Astrocyte of the cerebellum (primary cell): ENCODE measurements around the gene NEAT1.

Source experiments
- DNase-seq: peaks from one replicate; pipeline ENCODE4 v3.0.0-alpha.2; 2011; ENCODE audit warnings: low read depth
- H3K4me3 ChIP-seq: 2 replicates; pipeline ENCODE4 v1.5.1; 2011; ENCODE audit warnings: mild to moderate bottlenecking, low read depth, low read length, moderate library complexity
- in situ Hi-C: cut with HindIII; loops from 2 replicates; pipeline ENCODE4 v1.10.0; 2017; ENCODE audit warnings: low sequenced_read_pairs
- TF ChIP-seq, protein P1 (sequence below): IDR thresholded peaks from 2 replicates; pipeline ENCODE4 v1.5.1; 2012; ENCODE audit warnings: low read length, low read depth, moderate library complexity, mild to moderate bottlenecking; ENCODE audit errors: missing control alignments

Gene NEAT1

DNA sequence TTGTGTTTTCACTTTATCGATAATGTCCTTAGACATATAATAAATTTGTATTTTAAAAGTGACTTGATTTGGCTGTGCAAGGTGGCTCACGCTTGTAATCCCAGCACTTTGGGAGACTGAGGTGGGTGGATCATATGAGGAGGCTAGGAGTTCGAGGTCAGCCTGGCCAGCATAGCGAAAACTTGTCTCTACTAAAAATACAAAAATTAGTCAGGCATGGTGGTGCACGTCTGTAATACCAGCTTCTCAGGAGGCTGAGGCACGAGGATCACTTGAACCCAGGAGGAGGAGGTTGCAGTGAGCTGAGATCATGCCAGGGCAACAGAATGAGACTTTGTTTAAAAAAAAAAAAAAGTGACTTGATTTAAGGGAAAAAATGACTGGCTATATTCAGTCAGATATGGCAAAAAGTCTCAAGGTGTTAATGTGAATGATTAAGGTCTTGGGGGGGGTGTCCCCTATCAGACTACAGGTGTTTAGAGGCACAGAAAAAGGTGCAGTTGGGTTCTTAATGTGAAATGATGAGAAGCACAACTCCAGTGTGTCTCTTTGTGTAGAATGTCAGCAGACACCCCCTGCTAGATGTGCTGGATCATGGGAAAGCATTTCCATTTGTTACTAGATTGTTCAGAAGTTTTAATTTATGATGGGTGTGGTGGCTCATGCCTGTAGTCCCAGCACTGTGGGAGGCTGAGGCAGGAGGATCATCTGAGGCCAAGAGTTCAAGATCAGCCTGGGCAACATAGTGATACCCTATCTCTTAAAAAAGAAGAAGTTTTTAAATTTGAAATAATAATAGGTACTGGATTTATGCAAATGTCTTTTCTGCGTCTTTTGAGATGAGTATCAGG, 17.0 kb downstream of the NEAT1 start:
- TF ChIP-seq, protein P1, sequence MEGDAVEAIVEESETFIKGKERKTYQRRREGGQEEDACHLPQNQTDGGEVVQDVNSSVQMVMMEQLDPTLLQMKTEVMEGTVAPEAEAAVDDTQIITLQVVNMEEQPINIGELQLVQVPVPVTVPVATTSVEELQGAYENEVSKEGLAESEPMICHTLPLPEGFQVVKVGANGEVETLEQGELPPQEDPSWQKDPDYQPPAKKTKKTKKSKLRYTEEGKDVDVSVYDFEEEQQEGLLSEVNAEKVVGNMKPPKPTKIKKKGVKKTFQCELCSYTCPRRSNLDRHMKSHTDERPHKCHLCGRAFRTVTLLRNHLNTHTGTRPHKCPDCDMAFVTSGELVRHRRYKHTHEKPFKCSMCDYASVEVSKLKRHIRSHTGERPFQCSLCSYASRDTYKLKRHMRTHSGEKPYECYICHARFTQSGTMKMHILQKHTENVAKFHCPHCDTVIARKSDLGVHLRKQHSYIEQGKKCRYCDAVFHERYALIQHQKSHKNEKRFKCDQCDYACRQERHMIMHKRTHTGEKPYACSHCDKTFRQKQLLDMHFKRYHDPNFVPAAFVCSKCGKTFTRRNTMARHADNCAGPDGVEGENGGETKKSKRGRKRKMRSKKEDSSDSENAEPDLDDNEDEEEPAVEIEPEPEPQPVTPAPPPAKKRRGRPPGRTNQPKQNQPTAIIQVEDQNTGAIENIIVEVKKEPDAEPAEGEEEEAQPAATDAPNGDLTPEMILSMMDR: no peak
- no peak overlapping the region for H3K4me3 ChIP-seq
- DNase-seq: no peak

DNA sequence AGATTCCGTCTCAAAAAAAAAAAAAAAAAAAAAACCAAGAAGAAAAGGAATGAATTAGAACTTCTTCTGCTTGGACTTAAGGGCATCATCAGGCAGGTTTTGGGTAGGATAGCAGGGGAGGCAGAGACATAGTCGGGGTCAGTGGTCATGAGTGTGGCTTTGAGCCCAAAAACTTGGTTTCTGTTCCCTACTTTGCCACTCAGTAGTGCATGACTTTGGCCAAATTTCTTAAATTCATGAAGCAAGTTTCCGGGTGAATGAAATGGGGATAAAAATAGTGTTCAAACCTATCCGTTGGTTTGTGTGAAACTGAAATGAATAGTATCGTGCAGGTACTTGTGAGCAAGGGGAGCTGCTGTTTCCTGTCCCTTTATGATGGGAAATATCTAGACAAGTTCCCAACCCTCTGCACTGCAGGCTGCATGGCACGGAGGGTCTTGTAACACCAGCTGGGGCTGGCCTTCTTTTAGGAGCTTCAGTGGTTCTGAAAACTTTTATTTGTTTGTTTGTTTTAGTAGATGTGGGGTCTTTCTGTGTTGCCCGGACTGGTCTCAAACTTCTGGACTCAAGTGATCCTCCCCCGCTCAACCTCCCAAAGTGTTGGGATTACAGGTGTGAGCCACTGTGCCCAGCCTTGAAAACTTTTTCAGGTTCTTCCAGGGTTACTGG, 18.4 kb downstream of the NEAT1 start:
- TF ChIP-seq, protein P1: no peak
- in situ Hi-C loops: no loop called here
- no peak overlapping the region for H3K4me3 ChIP-seq
- DNase-seq: no peak

More for the DNA sequence above, 17.0 kb downstream of the NEAT1 start:
- in situ Hi-C loops: no loop called here

DNA sequence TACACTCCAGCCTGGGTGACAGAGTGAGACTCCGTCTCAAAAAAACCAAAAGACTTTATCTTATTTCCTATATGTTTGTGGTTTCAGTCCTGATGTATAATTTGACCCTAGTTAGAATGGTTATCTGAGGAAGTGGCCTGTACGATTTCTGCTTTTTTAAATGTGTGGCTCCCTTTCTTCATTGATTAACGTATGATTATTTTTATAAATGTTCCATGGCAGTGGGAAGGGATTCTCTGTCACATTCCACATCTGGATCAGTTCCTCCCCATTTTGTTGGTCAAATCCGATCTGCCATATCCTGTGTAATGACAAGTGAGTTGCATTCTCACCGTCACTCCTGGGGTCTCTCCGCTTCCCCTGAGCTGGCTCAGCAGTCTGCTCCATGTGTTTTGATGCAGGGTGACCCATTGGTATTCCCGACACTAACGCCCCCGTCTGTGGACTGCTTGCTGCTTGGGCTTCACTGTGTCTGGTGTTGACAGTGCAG, 20.3 kb downstream of the NEAT1 start:
- in situ Hi-C loops: no loop called here
- TF ChIP-seq, protein P1: no peak
- no peak overlapping the region for H3K4me3 ChIP-seq
- no peak for DNase-seq

DNA sequence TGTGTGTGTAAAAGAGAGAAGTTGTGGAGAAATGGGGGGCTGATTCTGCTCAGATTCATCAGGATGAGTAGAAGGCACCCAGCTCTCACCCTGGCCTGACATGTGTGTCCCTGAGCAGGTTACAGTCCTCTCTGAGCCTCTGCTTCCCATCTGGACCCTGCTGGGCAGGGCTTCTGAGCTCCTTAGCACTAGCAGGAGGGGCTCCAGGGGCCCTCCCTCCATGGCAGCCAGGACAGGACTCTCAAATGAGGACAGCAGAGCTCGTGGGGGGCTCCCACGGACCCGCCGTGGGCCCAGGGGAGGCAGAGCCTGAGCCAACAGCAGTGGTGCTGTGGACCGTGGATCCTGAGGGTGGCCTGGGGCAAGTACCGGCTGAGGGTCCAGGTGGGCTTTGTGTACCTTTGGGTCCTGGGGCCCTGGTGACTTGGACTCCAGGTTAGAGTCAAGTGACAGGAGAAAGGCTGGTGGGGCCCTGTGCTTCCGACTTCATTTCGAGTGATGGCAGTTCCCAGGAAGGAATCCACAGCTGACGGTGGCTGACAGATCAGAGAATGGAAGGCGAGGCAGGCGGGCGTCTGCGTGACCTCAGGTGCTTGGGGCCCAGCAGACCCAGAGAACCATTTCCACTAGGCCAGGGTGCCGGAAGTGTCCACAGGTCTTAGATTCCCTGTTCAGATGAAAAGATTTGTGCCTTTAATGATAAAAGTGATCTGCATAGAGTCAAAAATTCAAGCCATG, 21.9 kb downstream of the NEAT1 start:
- no peak overlapping the region for H3K4me3 ChIP-seq
- TF ChIP-seq, protein P1: no peak
- in situ Hi-C loops: no loop called here
- DNase-seq: no peak

DNA sequence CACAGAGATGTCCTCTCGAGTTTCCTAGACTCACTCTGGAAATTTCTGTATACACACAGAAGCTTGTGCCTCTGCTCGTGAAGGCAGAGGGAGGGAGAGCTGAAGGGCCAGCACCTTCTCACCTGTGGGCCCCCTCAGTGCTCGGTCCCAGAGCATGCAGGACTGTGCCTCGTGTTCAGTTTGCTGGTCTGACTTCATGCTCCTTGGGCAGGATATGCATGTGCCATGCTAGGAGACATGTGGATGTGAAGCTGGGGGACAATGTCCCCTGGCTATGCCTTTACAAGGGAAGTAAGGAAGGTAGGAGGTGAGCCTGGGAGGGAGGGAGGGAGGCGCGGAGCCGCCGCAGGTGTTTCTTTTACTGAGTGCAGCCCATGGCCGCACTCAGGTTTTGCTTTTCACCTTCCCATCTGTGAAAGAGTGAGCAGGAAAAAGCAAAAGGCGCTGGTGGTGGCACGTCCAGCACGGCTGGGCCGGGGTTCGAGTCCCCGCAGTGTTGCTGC, 22.6 kb downstream of the NEAT1 start:
- in situ Hi-C loops: no loop called here
- no peak for DNase-seq
- TF ChIP-seq, protein P1: no peak
- H3K4me3 ChIP-seq: no peak overlapping the region

DNA sequence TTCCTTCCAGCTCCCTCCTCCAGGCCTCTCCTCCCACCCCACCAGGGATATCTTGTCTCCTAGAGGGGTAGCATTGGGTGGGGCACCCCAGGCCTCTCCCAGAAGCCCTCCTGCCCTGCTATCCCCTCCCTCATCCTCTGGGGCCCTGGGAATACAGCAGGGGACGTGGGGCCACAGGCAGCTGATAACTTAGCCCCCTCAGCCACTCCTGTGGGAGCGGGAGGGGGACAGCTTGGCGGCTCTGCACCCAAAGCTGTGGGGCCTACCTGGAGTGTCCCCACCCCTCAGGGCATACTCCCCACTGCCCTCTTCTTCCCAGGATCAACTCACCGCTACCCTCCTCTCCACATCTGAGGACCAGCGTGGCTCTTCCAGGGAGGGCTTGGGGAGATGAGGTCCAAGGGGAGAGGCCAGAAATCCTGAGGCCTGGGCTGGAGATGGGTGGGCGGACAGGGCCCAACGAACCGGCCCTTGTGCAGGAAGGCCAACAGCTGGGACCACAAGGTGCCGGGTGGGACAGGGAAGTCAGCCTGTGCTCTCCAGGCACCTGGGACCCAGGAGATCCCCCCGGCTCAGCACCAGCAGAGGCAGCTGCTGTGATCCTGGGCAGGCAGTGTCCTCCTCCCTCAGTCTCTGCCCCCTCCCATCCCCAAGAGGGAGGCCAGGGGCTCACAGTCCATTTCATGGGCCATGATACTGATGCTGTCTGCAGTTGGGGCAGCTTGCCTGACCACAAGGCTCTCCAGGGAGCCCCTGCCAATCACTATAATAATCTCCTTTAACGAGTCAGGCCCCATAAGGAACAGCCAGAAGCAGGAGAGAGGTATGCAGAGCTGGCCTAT, 23.2 kb downstream of the NEAT1 start:
- DNase-seq: no peak
- no peak overlapping the region for H3K4me3 ChIP-seq
- TF ChIP-seq, protein P1: no peak
- in situ Hi-C loops: no loop called here
